IPS-NIHi7 (cell line): Measurements from ENCODE around the gene LHPP.

Source experiments
- DNase-seq: peaks from one replicate; pipeline ENCODE4 v3.0.0; 2012; ENCODE audit warnings: mixed read lengths; ENCODE audit errors: extremely low spot score

LHPP gene

GRCh38 chr10:124643330-124644009, 181.8 kb downstream of the LHPP start:
- DNase-seq = no peak

- DNase-seq = no peak
These were observed 182.6 kb downstream of the LHPP start for GRCh38 chr10:124644236-124644635.

GRCh38 chr10:124644771-124645415, 183.3 kb downstream of the LHPP start:
- DNase-seq = peak; percentile 46

GRCh38 chr10:124645467-124646095, 184.0 kb downstream of the LHPP start:
- no peak for DNase-seq

GRCh38 chr10:124646483-124647352, 185.1 kb downstream of the LHPP start:
- DNase-seq = no peak

- DNase-seq = peak; percentile 59
These were observed 186.0 kb downstream of the LHPP start for GRCh38 chr10:124647421-124648130.

GRCh38 chr10:124648131-124648475, 186.5 kb downstream of the LHPP start:
- DNase-seq = no peak

GRCh38 chr10:124648738-124649137, 187.1 kb downstream of the LHPP start:
- no peak for DNase-seq

- no peak for DNase-seq
These were observed 187.6 kb downstream of the LHPP start for GRCh38 chr10:124649214-124649613.

GRCh38 chr10:124650263-124650662, 188.6 kb downstream of the LHPP start:
- no peak for DNase-seq

- DNase-seq = peak; percentile 53
These were observed 189.3 kb downstream of the LHPP start for GRCh38 chr10:124650820-124651401.

- no peak for DNase-seq
These were observed 189.8 kb downstream of the LHPP start for GRCh38 chr10:124651402-124651891.

GRCh38 chr10:124652200-124652599, 190.6 kb downstream of the LHPP start:
- no peak for DNase-seq

GRCh38 chr10:124652701-124653100, 191.1 kb downstream of the LHPP start:
- DNase-seq = no peak

GRCh38 chr10:124653311-124653710, 191.7 kb downstream of the LHPP start:
- no peak for DNase-seq

- no peak for DNase-seq
These were observed 192.4 kb downstream of the LHPP start for GRCh38 chr10:124653811-124654651.

- DNase-seq = no peak
These were observed 193.1 kb downstream of the LHPP start for GRCh38 chr10:124654686-124655085.

GRCh38 chr10:124655191-124656112, 193.8 kb downstream of the LHPP start:
- no peak for DNase-seq

GRCh38 chr10:124656113-124656490, 194.5 kb downstream of the LHPP start:
- DNase-seq = no peak
